CD1c-positive myeloid dendritic cell (primary cell): ENCODE results near the gene SOCS7.
"Not testable (repeated sequence)": the region's sequence is repeated elsewhere in the genome, so short reads cannot be mapped to it uniquely, and the experiment has no call there.

ENCODE experiments used
- DNase-seq: peaks from one replicate; pipeline ENCODE4 v3.0.0-alpha.2; 2016; ENCODE audit errors: extremely low spot score

The SOCS7 gene

GRCh38 chr17:38421171-38421841, 69.7 kb downstream of the SOCS7 start:
- DNase-seq: no peak

- no peak for DNase-seq
Observed at GRCh38 chr17:38421871-38422827, 70.5 kb downstream of the SOCS7 start.

- no peak for DNase-seq
Observed at GRCh38 chr17:38424297-38424972, 72.8 kb downstream of the SOCS7 start.

DNA sequence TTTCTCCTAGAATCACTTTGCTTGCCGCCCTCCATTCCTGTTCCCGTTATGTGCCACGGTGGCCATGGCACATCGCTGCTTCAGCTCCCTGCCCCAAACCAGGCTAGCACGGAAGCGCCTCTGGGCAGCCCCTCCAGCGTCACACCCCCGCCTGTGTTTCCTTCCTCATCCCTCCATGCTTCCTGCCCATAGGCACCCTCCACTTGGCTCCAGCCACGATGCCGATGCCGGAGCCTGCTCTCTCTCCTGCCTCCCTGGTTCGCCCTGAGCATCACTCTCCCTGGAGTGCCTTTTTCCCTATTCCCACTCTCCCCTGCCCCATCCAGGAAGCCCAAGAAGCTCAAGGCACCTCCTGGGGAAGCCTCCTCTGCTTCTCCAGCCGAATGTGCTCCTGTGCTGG, 73.4 kb downstream of the SOCS7 start:
- DNase-seq: peak; percentile 40

GRCh38 chr17:38425744-38426143, 74.1 kb downstream of the SOCS7 start:
- DNase-seq: no peak

DNA sequence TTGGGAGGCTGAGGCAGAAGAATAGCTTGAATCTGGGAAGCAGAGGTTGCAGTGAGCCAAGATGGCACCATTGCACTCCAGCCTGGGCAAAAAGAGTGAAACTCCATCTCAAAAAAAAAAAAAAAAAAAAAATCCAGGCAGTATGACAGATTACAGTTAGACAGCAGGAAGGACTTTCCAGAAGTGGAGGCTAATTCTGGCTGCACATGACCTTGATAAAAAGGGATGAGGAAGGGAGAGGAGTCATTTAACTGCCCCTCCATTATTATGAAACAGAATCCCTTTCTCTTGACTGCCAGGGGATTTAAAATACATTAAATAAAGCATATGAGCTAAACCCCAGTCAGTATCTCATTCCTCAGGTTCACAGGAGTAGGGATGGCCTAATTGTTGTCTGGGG, 74.8 kb downstream of the SOCS7 start:
- no peak for DNase-seq

DNA sequence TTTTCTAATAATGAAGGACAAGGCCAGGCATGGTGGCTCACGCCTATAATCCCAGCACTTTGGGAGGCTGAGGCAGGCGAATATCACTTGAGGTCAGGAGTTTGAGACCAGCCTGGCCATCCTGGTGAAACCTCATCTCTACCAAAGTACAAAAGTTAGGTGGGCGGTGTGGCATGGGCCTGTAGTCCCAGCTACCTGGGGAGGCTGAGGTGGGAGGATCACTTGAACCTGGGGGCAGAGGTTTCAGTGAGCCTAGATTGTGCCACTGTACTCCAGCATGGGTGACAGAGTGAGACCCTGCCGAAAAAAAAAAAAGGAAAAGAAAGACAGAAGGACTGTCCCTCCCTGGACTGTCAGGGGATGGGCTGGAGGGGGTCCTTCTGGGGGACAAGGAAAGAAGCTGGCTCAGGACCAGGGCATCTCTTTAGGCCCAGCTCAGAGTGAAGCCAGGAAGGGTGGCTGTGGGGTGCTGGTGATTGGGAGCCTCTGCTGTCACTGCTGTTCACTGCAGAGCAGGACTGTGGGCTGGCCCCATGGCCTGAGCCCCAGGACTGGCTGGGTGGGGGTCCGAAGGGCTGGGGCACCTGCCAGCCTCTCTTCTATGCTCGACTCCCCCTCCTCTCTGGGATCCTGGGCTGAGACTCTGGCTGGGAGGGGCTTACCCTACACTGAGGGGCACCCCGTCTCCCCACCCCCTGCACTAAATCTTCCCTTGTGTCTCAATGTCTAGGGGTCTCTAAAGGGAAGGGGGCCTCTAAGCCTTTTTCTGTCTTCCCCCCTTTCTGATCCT, 75.7 kb downstream of the SOCS7 start:
- DNase-seq: no peak

- peak; percentile 23 for DNase-seq
Observed at GRCh38 chr17:38428112-38428642, 76.5 kb downstream of the SOCS7 start, which contains the start of gene ARHGAP23. Gene ARHGAP23, plus strand, starts transcription at chr17:38428464. Its CDS starts 22 bp downstream, at chr17:38428486.

DNA sequence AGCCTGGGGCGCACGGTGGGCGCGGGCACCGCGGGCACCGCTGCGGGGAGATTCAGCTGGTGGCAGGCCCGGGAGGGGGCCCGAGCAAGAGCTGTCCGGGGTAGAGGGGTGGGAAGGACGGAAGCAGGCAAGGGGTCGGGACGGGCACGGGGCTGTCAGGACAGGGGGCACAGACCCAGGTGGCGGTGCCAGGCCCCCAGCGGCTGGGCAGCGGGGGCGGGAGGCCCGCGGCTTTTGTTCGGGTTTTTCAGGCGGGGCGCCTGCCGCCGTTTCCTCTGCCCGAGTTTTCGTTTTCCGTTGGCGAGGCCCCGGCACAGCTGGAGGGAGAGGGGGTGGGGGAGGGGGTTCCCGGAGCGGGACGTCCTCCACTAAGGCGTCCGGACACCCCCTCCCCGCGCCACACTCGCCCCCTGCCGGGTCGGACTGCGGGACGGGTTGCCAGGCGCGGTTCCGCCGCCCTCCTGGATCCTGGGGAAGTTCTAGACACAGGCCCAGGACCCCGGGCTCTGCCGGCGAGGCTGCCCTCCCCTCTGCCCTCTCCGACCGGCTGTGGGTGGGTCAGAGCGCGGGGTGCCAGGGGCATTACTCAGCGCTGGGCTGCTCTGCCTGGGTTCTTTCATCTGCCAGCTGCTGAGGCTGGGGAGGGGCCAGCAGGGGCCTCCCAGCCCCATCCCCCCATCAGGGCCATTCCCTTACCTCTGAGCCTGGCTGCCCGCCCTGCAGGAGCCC, 77.2 kb downstream of the SOCS7 start:
- peak; percentile 23 for DNase-seq

- no peak for DNase-seq
Observed at GRCh38 chr17:38429476-38430100, 77.9 kb downstream of the SOCS7 start.

- DNase-seq: no peak
Observed at GRCh38 chr17:38430316-38430715, 78.7 kb downstream of the SOCS7 start.

DNA sequence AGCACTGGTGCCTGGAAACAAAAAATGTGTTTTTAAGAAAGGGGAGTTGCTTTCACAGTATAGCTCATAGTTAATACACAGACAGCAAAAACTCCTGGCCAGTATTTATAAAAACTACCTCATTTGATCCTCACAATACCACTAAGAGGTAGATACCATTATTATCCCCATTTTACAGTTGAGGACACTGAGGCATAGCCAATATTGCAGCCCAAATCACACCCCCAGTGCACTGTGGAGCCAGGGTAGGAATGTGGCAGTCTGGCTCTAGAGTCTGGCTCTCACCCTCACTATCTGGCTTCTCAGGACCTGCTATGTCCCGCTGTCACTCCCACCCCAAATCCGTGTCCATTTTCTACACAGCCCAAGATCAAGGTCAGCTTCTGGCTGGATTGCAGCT, 79.2 kb downstream of the SOCS7 start:
- no peak for DNase-seq

GRCh38 chr17:38431346-38432145, 79.9 kb downstream of the SOCS7 start:
- DNase-seq: no peak

GRCh38 chr17:38434178-38434665, 82.6 kb downstream of the SOCS7 start:
- DNase-seq: no peak

DNA sequence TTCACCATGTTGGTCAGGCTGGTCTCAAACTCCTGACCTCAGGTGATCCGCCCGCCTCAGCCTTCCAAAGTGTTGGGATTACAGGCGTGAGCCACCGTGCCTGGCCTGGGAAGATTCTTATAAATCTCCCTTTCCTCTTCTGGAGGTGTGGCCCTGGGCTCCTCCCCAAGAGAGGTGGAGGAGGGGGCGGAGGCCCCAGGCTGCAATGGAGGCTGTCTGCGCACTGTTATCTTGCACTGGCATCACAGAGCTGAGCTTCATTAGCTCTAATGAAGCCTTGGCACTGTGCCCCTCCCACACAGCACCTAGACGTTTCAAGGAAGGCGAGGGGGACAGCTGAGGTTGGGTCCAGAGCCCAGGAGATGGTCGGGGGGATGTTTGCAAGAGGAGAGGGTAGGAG, 84.2 kb downstream of the SOCS7 start:
- DNase-seq: no peak

- no peak for DNase-seq
Observed at GRCh38 chr17:38436386-38436785, 84.7 kb downstream of the SOCS7 start.

GRCh38 chr17:38437313-38437712, 85.7 kb downstream of the SOCS7 start:
- DNase-seq: not testable (repeated sequence)

DNA sequence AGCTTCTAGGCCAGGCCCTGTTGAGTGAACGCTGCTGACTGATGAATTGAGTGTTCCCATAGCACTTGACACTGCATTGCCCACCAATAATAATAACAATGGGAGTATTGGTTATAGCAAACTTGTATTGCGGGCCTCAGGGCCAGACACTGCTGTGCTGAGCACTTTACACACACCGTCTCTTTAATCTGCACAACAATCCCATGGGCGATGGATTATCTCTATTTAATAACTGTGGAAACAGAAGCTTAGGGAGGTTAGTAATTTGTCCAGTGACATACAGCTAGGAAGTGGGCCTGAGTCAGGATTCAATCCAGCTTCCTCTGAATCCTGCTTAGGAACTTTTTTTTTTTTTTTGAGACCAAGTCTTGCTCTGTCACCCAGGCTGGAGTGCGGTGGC, 87.8 kb downstream of the SOCS7 start:
- no peak for DNase-seq
